Aorta (tissue), 5 donors: Measurements from ENCODE around the gene APEX2. TPM values are rescaled to one million over a fixed set of nuclear protein-coding genes. Genes with fewer than 3 reads are reported as not detected.

Source experiments
- ATAC-seq: fragments of 200-7000 bp; cut with Tn5 transposase; one replicate; pipeline ENCODE4 v1.9.1; 2022; ENCODE audit warnings: moderate library complexity; ENCODE audit not compliant: low FRiP score
- DNase-seq, 2 donors: peaks; one replicate each; pipeline ENCODE4 v3.0.0-alpha.2; 2020
- H3K27ac ChIP-seq, 2 donors: one replicate each; pipeline ENCODE4 v1.5.1; 2013; ENCODE audit warnings: low read length in 2 of 2, mild to moderate bottlenecking in 2 of 2, moderate library complexity in 2 of 2, control low read depth in 1 of 2, inconsistent platforms in 1 of 2, low read depth in 1 of 2
- H3K27me3 ChIP-seq, 2 donors: one replicate each; pipeline ENCODE4 v1.6.1; 2013; ENCODE audit warnings: control low read depth in 1 of 2, low read length in 1 of 2, mild to moderate bottlenecking in 1 of 2, moderate library complexity in 1 of 2; ENCODE audit not compliant: insufficient read depth in 2 of 2, control insufficient read depth in 1 of 2
- H3K36me3 ChIP-seq, 2 donors: one replicate each; pipeline ENCODE4 v1.6.1; 2013; ENCODE audit warnings: control low read depth in 1 of 2, low read length in 1 of 2, mild to moderate bottlenecking in 1 of 2; ENCODE audit not compliant: insufficient read depth in 2 of 2, control insufficient read depth in 1 of 2
- H3K4me1 ChIP-seq, 2 donors: one replicate each; pipeline ENCODE4 v1.6.1; 2013; ENCODE audit warnings: low read length in 2 of 2, control low read depth in 1 of 2, mild to moderate bottlenecking in 1 of 2, moderate library complexity in 1 of 2; ENCODE audit not compliant: insufficient read depth in 2 of 2, control insufficient read depth in 1 of 2
- H3K4me3 ChIP-seq, 2 donors: one replicate each; pipeline ENCODE4 v1.5.1; 2013; ENCODE audit warnings: low read length in 2 of 2, control low read depth in 1 of 2, mild to moderate bottlenecking in 1 of 2
- H3K9me3 ChIP-seq: one replicate; pipeline ENCODE4 v1.6.1; 2013; ENCODE audit warnings: mild to moderate bottlenecking, low read length; ENCODE audit not compliant: control insufficient read depth
- WGBS, 2 donors: extraction: QIAGEN DNeasy Blood & Tissue Kit; methylation state at CpG; one replicate each; pipeline ENCODE4 v1.1.7; 2013; 5-methylcytosine and 5-hydroxymethylcytosine counted together
- intact Hi-C, 2 donors: fragments of 100-400 bp; cut with DNase I; formaldehyde crosslinking; loops; one replicate each; pipeline versions ENCODE4 v1.14.2 to v1.15.0; 2022
- polyA plus RNA-seq, 2 donors: library from polyadenylated mRNA; stranded (reverse); fragments of 200-250 nt; gene quantifications; one replicate each; pipeline ENCODE4 v1.2.3, GENCODE V29; 2013
- total RNA-seq, 2 donors: library from RNA; stranded (reverse); fragmentation: NEBNext Ultra II Directional; extraction: Animal tissue kit (Norgen Biotek cat#: 25700); gene quantifications; one replicate each; pipeline ENCODE4 v1.2.1, GENCODE V29; 2021
- donor health status: healthy with polysubstance abuse.
- donor health status: Bipolar disorder and iron deficiency.
- donor health status: DM: no; HTN: no; CAD: no.
- donor health status: DM: no; HTN: no; CAD: no.
- donor health status: DM: yes; HTN: yes; CAD: no.

The APEX2 gene
- total and polyA plus RNA-seq, 4 donors: 6.0 to 10.1 (median 8.3) TPM

- Histone ChIP-seq H3K36me3 (no peaks in the 10 kb centered on the region), H3K4me3 (no peak overlapping the region), H3K27ac (peak overlapping the region in 1 of 2 donors; percentile 29), H3K27me3 (no peaks in the 10 kb centered on the region), H3K4me1 (peaks cover 0 to 2% of the 10 kb centered on the region in 2 donors), H3K9me3 (no peaks in the 10 kb centered on the region)
- WGBS, 2 donors: 82 to 88% methylated on average over 14 to 18 of the region's 18 CpGs
- DNase-seq: peak in 1 of 2 donors; percentile 71
- intact Hi-C loops: loop anchor here (10.0 kb wide), 1 partner anchor 158 kb away; no protein-coding TSS in a partner anchor
- no peak for ATAC-seq
Observed at GRCh38 chrX:55006827-55007621, 6.9 kb downstream of the APEX2 start.

- Histone ChIP-seq H3K27ac (peak overlapping the region in 1 of 2 donors; percentile 80), H3K36me3 (no peaks in the 10 kb centered on the region), H3K4me1 (peaks cover 0 to 2% of the 10 kb centered on the region in 2 donors), H3K9me3 (no peaks in the 10 kb centered on the region), H3K4me3 (no peak overlapping the region), H3K27me3 (no peaks in the 10 kb centered on the region)
- DNase-seq (peak in 1 of 2 donors; percentile 52), ATAC-seq (no peak)
- WGBS, 2 donors: 8 to 45% methylated on average over 6 of the region's 6 CpGs
- intact Hi-C loops: loop anchor here (10.0 kb wide), 1 partner anchor 157 kb away; no protein-coding TSS in a partner anchor
Observed at GRCh38 chrX:55007656-55008055, 7.5 kb downstream of the APEX2 start.

DNA sequence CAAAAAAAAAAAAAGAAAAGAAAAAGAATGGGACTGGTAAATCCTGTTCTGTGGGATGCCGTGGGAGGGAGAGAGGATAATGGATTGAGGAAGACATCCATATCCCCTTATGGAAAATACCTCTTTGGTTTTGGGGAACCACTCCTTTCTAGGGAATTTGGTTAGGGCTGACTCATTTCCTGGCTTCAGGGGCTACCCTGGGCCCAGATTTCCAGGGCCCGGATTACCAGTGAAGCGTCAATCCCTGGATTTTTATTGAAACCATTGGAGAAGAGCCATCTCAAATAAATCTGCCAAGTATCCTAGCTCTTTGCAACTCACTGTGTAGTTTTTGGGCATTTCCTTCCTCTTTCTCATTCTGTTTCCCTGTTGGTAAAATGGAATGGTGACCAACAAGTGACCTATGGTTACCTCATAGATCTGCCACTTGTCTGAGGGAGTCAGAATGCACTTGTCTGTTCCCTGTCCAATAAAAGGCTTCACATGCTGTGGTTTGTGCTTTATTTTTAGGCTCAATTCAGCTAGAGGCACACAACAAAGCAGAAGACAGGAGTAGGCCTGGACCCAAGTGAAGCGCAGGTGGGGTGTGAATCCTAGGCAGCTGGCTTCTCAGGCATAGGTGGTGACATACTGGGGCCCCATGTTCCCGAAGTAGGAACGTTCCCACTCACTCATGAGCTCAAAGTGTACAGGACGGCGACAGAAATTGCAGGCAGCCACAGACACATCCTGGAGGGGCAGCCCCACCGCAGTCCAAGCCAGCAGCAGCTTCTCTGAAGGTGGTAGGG lies 8.6 kb downstream of the APEX2 start:
- Histone ChIP-seq H3K4me3 (no peak overlapping the region), H3K27ac (peak overlapping the region in 1 of 2 donors; percentile 48), H3K36me3 (no peaks in the 10 kb centered on the region), H3K4me1 (peaks cover 0 to 2% of the 10 kb centered on the region in 2 donors), H3K9me3 (no peaks in the 10 kb centered on the region), H3K27me3 (no peaks in the 10 kb centered on the region)
- 48 to 58% methylated on average over 9 of the region's 9 CpGs for WGBS, 2 donors
- ATAC-seq (no peak), DNase-seq (no peak)
- intact Hi-C loops: loop anchor here (10.0 kb wide), 1 partner anchor 156 kb away; no protein-coding TSS in a partner anchor

DNA sequence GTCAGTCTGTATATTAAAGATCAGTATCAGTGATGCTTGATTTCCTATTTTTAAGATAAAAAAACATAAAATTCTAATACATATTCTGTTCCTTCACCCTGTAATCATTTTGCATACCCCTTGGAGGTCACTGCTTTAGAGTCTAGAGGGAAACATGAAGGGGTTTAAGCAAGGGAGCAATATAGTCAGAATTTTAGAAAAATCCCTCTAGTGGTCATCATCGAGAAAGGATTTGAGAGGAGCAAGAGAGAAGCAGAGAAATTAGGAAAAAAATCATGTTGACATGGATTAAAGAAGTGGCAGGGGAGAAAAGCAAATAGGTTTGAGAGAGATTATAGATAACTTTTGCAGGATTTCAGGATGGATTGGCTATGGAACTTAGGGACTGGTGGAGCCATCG lies 11.1 kb downstream of the APEX2 start:
- no peak for ATAC-seq
- WGBS, 2 donors: 30 to 36% methylated on average over 2 of the region's 2 CpGs
- Histone ChIP-seq H3K27me3 (no peaks in the 10 kb centered on the region), H3K9me3 (no peaks in the 10 kb centered on the region), H3K27ac (no peak overlapping the region), H3K36me3 (no peaks in the 10 kb centered on the region), H3K4me3 (no peak overlapping the region), H3K4me1 (peaks cover 0 to 2% of the 10 kb centered on the region in 2 donors)
- intact Hi-C loops: no loop called here
- DNase-seq: no peak

DNA sequence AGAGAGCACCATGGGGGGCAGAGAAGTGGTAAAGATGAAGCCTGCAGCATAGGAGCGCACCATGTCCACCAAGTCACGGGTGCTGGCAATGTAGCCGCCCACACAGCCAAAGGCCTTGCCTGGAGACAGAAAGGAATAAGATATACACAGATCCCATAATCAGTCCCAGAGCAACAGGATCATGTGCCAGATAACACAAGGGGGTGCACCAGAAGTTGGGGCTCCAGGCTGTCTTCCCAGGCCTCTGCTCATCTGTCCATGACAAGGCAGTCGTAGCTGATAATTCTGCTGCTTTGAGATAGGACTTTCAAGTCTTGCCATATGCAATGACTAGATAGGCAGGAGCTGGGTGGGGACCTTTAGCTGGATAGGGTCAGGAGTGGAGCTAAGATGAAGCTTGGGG lies 14.7 kb downstream of the APEX2 start:
- Histone ChIP-seq H3K9me3 (no peaks in the 10 kb centered on the region), H3K4me1 (no peaks in the 10 kb centered on the region), H3K27me3 (no peaks in the 10 kb centered on the region), H3K4me3 (no peak overlapping the region), H3K27ac (no peak overlapping the region), H3K36me3 (no peaks in the 10 kb centered on the region)
- DNase-seq (no peak), ATAC-seq (no peak)
- 90 to 97% methylated on average over 4 of the region's 4 CpGs for WGBS, 2 donors
- intact Hi-C loops: no loop called here

- Histone ChIP-seq H3K27ac (no peak overlapping the region), H3K4me3 (no peak overlapping the region), H3K4me1 (no peaks in the 10 kb centered on the region), H3K9me3 (no peaks in the 10 kb centered on the region), H3K27me3 (no peaks in the 10 kb centered on the region), H3K36me3 (no peaks in the 10 kb centered on the region)
- intact Hi-C loops: no loop called here
- DNase-seq (no peak), ATAC-seq (no peak)
Observed at GRCh38 chrX:55026143-55026542, 26.0 kb downstream of the APEX2 start.

- H3K27me3 ChIP-seq: no peaks in the 10 kb centered on the region
- WGBS, 2 donors: 61 to 92% methylated on average over 2 of the region's 2 CpGs
- DNase-seq (no peak), ATAC-seq (no peak)
- H3K4me1 ChIP-seq: no peaks in the 10 kb centered on the region
- H3K27ac ChIP-seq: no peak overlapping the region
- H3K4me3 ChIP-seq: no peak overlapping the region
- H3K36me3 ChIP-seq: no peaks in the 10 kb centered on the region
- H3K9me3 ChIP-seq: no peaks in the 10 kb centered on the region
- intact Hi-C loops: no loop called here
Observed at GRCh38 chrX:55026840-55027239, 26.7 kb downstream of the APEX2 start.

- H3K36me3 ChIP-seq: no peaks in the 10 kb centered on the region
- 53 to 77% methylated on average over 4 of the region's 4 CpGs for WGBS, 2 donors
- intact Hi-C loops: no loop called here
- no peaks in the 10 kb centered on the region for H3K9me3 ChIP-seq
- no peak for DNase-seq
- H3K27ac ChIP-seq: no peak overlapping the region
- no peak overlapping the region for H3K4me3 ChIP-seq
- no peak for ATAC-seq
- no peaks in the 10 kb centered on the region for H3K4me1 ChIP-seq
- H3K27me3 ChIP-seq: no peaks in the 10 kb centered on the region
Observed at GRCh38 chrX:55028040-55028439, 27.9 kb downstream of the APEX2 start.
